GM12878 (cell line): ENCODE measurements around the gene PTPRM. TPM values are rescaled to one million over a fixed set of nuclear protein-coding genes. Genes with fewer than 3 reads are reported as not detected.

Experiments used
- ATAC-seq: fragments of 200-7000 bp; cut with Tn5 transposase; 3 replicates; pipeline ENCODE4 v1.9.1; 2020; ENCODE audit warnings: mild to moderate bottlenecking, moderate library complexity
- BruUV-seq: library from RNA; stranded (reverse); fragments of 400-500 nt; replicated peaks from 2 replicates; lab custom pipeline; 2021; lab: Mats Ljungman, UMichigan
- CTCF ChIA-PET: fragments of 300-600 bp; sonication (Branson Sonifier 250); formaldehyde crosslinking; extraction: SDS; loops from one replicate; lab custom pipeline; 2021; ENCODE audit warnings: inconsistent platforms; lab: Yijun Ruan, JAX
- POLR2A ChIA-PET: fragments of 350-600 bp; formaldehyde crosslinking; extraction: SDS; loops from one replicate; lab custom pipeline; 2021; ENCODE audit warnings: inconsistent platforms; lab: Charles Lee
- RAD21 ChIA-PET: fragments of 300-600 bp; sonication (Branson Sonifier 250); formaldehyde crosslinking; loops from one replicate; lab custom pipeline; 2023; ENCODE audit warnings: antibody characterized with exemption; ENCODE audit not compliant: unreplicated experiment; lab: Charles Lee
- SMC1A ChIA-PET: fragments of 300-600 bp; sonication (Branson Sonifier 250); formaldehyde crosslinking; loops from one replicate; lab custom pipeline; 2023; ENCODE audit not compliant: unreplicated experiment, uncharacterized antibody; lab: Charles Lee
- DNase-seq: peaks from one replicate; pipeline ENCODE4 v3.0.0-alpha.2; 2011; ENCODE audit warnings: low read depth, low spot score
- FAIRE-seq: peaks from 3 replicates; lab custom pipeline; 2011; peaks lifted over from hg19 to GRCh38; lab: Jason Lieb, UNC
- H2AFZ ChIP-seq: 2 replicates; pipeline ENCODE4 v1.6.0; 2011; ENCODE audit warnings: low read depth, low read length, control low read depth; ENCODE audit not compliant: control insufficient read depth
- H3K27ac ChIP-seq: 2 replicates; pipeline ENCODE4 v1.5.1; 2011; ENCODE audit warnings: control low read depth; ENCODE audit not compliant: control insufficient read depth, insufficient read depth
- H3K27me3 ChIP-seq, 2 experiments: replicated peaks in 1 of 2; 2 replicates each; pipeline versions ENCODE4 v1.6.0 to v1.6.1; 2011; ENCODE audit warnings: low read length in 1 of 2; ENCODE audit not compliant: control insufficient read depth in 2 of 2, insufficient read depth in 2 of 2
- H3K36me3 ChIP-seq, 2 experiments: 2 replicates each; pipeline ENCODE4 v1.5.1; 2011; ENCODE audit warnings: low read length in 1 of 2; ENCODE audit not compliant: control insufficient read depth in 2 of 2, insufficient read depth in 2 of 2
- H3K4me1 ChIP-seq: 2 replicates; pipeline ENCODE4 v1.6.1; 2011; ENCODE audit warnings: mild to moderate bottlenecking, low read length, moderate library complexity, mixed read lengths; ENCODE audit not compliant: control insufficient read depth, insufficient read depth
- H3K4me2 ChIP-seq: 2 replicates; pipeline ENCODE4 v1.6.0; 2011; ENCODE audit warnings: control low read depth; ENCODE audit not compliant: control insufficient read depth, insufficient read depth
- H3K4me3 ChIP-seq: fragments of 200-600 bp; sonication (generic); 2 replicates; pipeline ENCODE4 v1.5.1; 2016
- H3K79me2 ChIP-seq: 2 replicates; pipeline ENCODE4 v1.6.0; 2011; ENCODE audit warnings: low read length; ENCODE audit not compliant: control insufficient read depth, insufficient read depth
- H3K9ac ChIP-seq: 2 replicates; pipeline ENCODE4 v1.8.0; 2011; ENCODE audit warnings: low read length, control low read depth, mixed read lengths; ENCODE audit not compliant: control insufficient read depth, insufficient read depth
- H3K9me3 ChIP-seq: replicated peaks from 3 replicates; pipeline ENCODE4 v1.5.1; 2011; ENCODE audit warnings: mild to moderate bottlenecking, low read length; ENCODE audit not compliant: control insufficient read depth, insufficient read depth
- H4K20me1 ChIP-seq: 2 replicates; pipeline ENCODE4 v1.6.0; 2011; ENCODE audit not compliant: control insufficient read depth, insufficient read depth
- CHD4 ChIP-seq: fragments of 200-600 bp; sonication (generic); IDR thresholded peaks from 2 replicates; pipeline ENCODE4 v1.6.1; 2016; ENCODE audit warnings: mild to moderate bottlenecking
- CREM ChIP-seq: IDR thresholded peaks from 2 replicates; pipeline ENCODE4 v1.6.1; 2014; ENCODE audit warnings: antibody characterized with exemption, low read depth
- GABPA ChIP-seq: IDR thresholded peaks from 2 replicates; pipeline ENCODE4 v1.6.1; 2014; ENCODE audit warnings: antibody characterized with exemption, low read depth, mild to moderate bottlenecking, inconsistent platforms
- MTA3 ChIP-seq: IDR thresholded peaks from 2 replicates; pipeline ENCODE4 v1.6.1; 2012; ENCODE audit warnings: low read length, inconsistent platforms, borderline replicate concordance
- NRF1 ChIP-seq: conservative IDR thresholded peaks from 2 replicates; pipeline ENCODE4 v1.6.1; 2011; ENCODE audit warnings: mild to moderate bottlenecking, low read depth, low read length, improper control_type of control experiment
- PKNOX1 ChIP-seq: fragments of 450-650 bp; IDR thresholded peaks from 2 replicates; pipeline ENCODE4 v1.6.1; 2016; ENCODE audit warnings: mild to moderate bottlenecking
- RAD21 ChIP-seq: IDR thresholded peaks from 2 replicates; pipeline ENCODE4 v1.6.1; 2011; ENCODE audit warnings: mild to moderate bottlenecking, low read depth, low read length, moderate library complexity; ENCODE audit not compliant: insufficient read depth
- RB1 ChIP-seq: fragments of 450-650 bp; formaldehyde crosslinking; IDR thresholded peaks from 2 replicates; pipeline ENCODE4 v1.6.1; 2017; ENCODE audit warnings: mild to moderate bottlenecking, borderline replicate concordance
- SMAD1 ChIP-seq: fragments of 450-650 bp; IDR thresholded peaks from 2 replicates; pipeline ENCODE4 v1.6.1; 2018; ENCODE audit warnings: mild to moderate bottlenecking, low read depth; ENCODE audit not compliant: partially characterized antibody
- TCF7 ChIP-seq: IDR thresholded peaks from 2 replicates; pipeline ENCODE4 v1.6.1; 2014; ENCODE audit warnings: antibody characterized with exemption, borderline replicate concordance
- ZNF274 ChIP-seq: IDR thresholded peaks from one replicate; pipeline ENCODE4 v1.8.0; 2011; ENCODE audit not compliant: insufficient read length, insufficient read depth
- WGBS: methylation state at CpG from one replicate; pipeline ENCODE4 v1.1.6; 2016; ENCODE audit warnings: low lambda C conversion rate; ENCODE audit not compliant: insufficient replicate concordance, insufficient coverage; ENCODE audit errors: missing lambda C conversion rate; 5-methylcytosine and 5-hydroxymethylcytosine counted together
- in situ Hi-C: fragments of 300-500 bp; cut with MboI; formaldehyde crosslinking; loops from 9 replicates; pipeline ENCODE4 v1.14.3; 2018; ENCODE audit warnings: mixed read lengths
- intact Hi-C: fragments of 100-400 bp; cut with micrococcal nuclease; formaldehyde crosslinking; loops from one replicate; pipeline ENCODE4 v1.14.2; 2022; ENCODE audit not compliant: unreplicated experiment
- polyA plus RNA-seq, 11 experiments: library from polyadenylated mRNA; depleted of rRNA in 4 of 11; unstranded in 6 of 11; stranded (reverse) in 5 of 11; fragments of >200 nt; fragmentation: Nextera tagmentation in 4 of 11; fragmentation: Illumina TruSeq in 1 of 11; extraction: Ambion mirVana in 4 of 11; extraction: Trizol in 1 of 11; gene quantifications; 1 replicate in 1 of 11; 2 replicates in 10 of 11; pipeline versions ENCODE4 v1.2.1 to v1.2.3, GENCODE V29; 2011 to 2016; ENCODE audit warnings: inconsistent platforms in 2 of 11, missing spikeins in 2 of 11, low read depth in 1 of 11
- total RNA-seq, 4 experiments: library from RNA; depleted of rRNA in 3 of 4; stranded (reverse); fragments of >200 nt in 3 of 4; fragmentation: Illumina TruSeq in 1 of 4; extraction: Trizol in 1 of 4; gene quantifications; 2 replicates each; pipeline versions ENCODE4 v1.2.1 to v1.2.3, GENCODE V29; 2013 to 2021

The PTPRM gene
- total and polyA plus RNA-seq, 10 of the 15 experiments (the other 5 are each of a cell fraction or from before 2014, with no cell fraction given) = 0.07 to 22.6 (median 0.60) TPM

GRCh38 chr18:7757175-7757574, 190.1 kb downstream of the PTPRM start:
- Histone ChIP-seq H3K9me3 (no peaks in the 10 kb centered on the region), H3K27me3 (peaks cover 0 to 2% of the 10 kb centered on the region in 2 experiments; a peak in 2 of 4 replicates), H3K27ac (no peak overlapping the region), H4K20me1 (no peaks in the 10 kb centered on the region), H3K4me3 (no peak overlapping the region), H3K4me2 (no peak overlapping the region), H3K4me1 (no peaks in the 10 kb centered on the region), H3K79me2 (no peaks in the 10 kb centered on the region), H3K36me3 (no peaks in the 10 kb centered on the region), H3K9ac (no peak overlapping the region), H2AFZ (no peak overlapping the region)
- no TSS peak for BruUV-seq
- intact Hi-C loops (no loop called here), in situ Hi-C loops (no loop called here)
- ATAC-seq (no peak), DNase-seq (no peak), FAIRE-seq (no peak)
- no peak for TF ChIP-seq ZNF274
- TF ChIP-seq PKNOX1 = no peak
- TF ChIP-seq GABPA = no peak
- TF ChIP-seq CHD4 = no peak
- no peak for TF ChIP-seq TCF7
- TF ChIP-seq CREM = no peak
- no peak for TF ChIP-seq NRF1
- no peak for TF ChIP-seq RB1
- no peak for TF ChIP-seq MTA3
- TF ChIP-seq RAD21 = no peak
- no peak for TF ChIP-seq SMAD1
- ChIA-PET POLR2A (no interaction called here), RAD21 (no interaction called here), SMC1A (no interaction called here), CTCF (no interaction called here)
- WGBS = 0% methylated on average over 2 of the region's 2 CpGs
